Suppressor macrophage treated with lipopolysaccharide for 1 hour (primary cell): Measurements from ENCODE around the gene RNF39.
A peak's percentile ranks its signal among the peaks of the same experiment; 100 is the strongest.
"Not testable (repeated sequence)": the region's sequence is repeated elsewhere in the genome, so short reads cannot be mapped to it uniquely, and the experiment has no call there.

Experiments
- DNase-seq, 3 donors: peaks; one replicate each; pipeline ENCODE4 v3.0.0-alpha.2; 2020 to 2022

The RNF39 gene, protein sequence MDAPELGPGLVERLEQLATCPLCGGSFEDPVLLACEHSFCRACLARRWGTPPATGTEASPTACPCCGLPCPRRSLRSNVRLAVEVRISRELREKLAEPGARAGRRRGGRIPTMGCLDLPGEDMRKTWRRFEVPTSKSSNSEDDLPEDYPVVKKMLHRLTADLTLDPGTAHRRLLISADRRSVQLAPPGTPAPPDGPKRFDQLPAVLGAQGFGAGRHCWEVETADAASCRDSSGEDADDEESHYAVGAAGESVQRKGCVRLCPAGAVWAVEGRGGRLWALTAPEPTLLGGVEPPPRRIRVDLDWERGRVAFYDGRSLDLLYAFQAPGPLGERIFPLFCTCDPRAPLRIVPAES

DNA sequence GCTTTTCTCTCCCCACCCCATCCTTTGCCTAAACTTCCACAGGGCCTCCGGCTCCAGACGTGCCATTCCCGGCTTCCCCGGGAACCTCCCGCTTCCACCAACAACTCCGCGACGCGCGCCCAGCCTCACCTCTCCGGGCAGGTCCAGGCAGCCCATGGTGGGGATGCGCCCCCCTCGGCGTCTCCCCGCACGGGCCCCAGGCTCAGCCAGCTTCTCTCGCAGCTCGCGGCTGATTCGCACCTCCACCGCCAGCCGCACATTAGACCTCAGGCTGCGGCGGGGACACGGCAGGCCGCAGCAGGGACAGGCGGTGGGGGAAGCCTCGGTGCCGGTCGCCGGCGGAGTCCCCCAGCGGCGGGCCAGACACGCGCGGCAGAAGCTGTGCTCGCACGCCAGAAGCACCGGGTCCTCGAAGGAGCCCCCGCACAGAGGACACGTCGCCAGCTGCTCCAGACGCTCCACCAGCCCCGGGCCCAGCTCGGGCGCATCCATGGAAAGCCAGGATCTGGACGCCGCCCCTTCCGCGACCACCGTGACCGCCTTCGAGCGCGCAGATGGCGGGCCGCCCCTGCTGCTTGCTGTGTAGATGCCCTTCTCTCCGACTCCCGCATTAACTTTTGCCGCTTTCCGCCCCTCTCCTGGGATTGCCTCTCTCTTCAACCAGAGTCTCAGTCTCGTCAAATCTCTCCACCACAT lies at the start of gene RNF39:
Gene RNF39 (minus strand): TSS at position 676 of the 696 bp plus-strand sequence. CDS start 184 bp downstream, at position 492.
- no peak for DNase-seq

DNA sequence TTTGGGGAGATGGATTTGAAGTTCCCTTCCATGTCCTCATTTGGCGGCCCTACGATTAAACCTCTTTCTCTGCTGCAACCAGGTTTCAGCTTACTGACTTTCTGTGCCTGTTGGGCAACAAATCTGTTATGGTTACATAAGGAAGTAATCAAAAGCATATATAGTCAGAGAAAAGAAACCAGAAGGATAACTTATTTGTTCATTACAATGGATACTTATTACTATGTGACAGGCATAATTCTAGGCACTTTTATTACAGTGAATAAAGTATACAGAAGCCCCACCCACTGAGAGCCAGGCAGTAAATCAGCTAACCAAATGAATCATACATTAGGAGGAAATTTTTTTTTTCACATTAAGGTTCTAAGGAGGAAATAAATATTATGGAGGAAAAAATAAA lies 46.9 kb upstream of the RNF39 start:
- DNase-seq, result peak in 1 of 3 donors; percentile 42

DNA sequence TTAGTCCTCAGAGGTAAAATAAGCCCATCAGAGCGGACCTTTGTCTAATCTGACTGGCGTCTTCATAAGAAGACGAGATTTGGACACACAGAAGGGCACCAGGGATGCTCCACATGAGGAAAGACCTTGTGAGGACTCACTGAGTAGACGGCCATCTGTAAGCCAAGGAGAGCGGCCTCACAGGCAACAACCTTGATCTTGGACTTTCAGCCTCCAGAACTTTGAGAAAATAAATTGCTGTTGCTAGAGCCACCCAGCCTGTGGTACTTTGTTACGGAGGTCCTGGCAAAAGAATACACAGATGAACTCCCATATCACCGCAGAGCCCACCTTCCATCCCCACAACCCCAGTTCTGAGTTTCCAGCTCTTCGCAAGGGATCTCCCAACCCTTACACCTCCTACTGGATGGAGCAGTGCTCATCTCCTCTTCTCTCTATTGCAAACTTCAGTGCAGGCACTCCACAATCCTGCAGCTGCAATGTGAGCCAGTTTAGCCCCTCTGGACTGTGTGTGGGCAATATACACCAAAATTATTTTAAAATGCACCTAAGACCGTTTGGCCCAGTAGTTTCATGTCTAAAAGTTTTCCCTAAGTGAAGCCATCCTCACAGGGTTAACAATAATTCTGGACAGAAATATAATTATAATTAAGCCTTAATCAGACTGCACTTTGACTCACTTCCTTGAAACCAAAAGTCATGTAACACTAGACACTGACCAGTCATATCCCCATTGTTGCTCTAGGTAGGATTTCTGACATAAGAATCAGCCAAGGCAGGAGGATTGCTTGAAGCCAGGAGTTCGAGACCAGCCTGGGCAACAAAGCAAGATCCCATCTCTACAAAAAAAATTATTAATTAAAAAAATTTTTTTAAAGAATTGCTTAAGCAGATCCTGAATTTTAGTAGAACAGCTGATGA lies 46.1 kb upstream of the RNF39 start:
- no peak for DNase-seq

DNA sequence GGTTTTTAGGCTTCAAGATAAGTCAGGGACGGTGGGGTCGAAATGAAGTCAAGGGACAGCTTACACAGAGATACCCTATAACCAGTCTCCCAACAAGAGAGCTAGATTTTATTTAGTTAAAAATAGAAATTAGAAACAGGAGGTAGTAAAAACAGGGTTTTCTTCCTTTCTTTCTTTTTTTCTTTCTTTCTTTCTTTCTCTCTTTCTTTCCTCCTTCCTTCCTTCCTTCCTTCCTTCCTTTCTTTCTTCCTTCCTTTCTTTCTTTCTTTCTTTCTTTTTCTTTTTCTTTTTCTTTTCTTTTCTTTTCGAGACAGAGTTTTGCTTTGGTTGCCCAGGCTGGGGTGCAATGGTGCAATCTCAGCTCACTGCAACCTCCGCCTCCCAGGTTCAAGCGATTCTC lies 43.1 kb upstream of the RNF39 start:
- not testable (repeated sequence) for DNase-seq

DNA sequence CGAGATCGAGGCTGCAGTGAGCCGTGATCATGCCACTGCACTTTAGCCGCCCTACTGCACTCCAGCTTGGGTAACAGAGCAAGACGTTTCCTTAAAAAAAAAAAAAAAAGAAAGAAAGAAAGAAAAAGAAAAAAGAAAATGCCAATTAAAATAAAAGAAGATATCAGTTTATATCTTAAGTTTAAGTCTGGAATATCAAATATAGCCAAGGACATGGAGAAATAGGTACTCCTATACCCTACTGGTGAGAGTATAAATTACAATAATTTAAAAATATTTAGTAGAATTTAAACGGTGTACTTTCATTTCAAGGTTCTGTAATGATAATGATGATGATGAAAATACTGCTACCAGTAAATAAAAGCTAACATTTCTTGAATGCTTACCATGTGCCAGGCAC lies 41.2 kb upstream of the RNF39 start:
- DNase-seq, result no peak

DNA sequence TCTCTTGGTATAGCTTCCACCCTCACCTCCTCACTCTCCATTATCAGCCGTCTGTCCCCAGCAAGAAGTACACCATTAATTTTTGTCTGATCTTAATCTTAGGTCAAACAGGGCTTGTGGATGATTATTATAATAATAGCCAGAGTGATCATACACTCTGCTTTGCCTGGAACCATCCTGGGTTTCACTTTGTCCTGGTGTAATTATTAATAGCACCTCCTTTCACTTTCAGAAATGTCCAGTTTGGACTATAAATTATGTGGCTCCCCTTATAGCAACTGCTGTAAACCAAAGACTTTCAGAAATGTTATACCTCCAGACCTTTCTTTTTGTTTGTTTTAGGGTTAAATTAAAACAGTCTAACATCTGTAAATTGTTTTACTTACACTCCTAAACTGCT lies 38.3 kb upstream of the RNF39 start:
- DNase-seq, result no peak

DNA sequence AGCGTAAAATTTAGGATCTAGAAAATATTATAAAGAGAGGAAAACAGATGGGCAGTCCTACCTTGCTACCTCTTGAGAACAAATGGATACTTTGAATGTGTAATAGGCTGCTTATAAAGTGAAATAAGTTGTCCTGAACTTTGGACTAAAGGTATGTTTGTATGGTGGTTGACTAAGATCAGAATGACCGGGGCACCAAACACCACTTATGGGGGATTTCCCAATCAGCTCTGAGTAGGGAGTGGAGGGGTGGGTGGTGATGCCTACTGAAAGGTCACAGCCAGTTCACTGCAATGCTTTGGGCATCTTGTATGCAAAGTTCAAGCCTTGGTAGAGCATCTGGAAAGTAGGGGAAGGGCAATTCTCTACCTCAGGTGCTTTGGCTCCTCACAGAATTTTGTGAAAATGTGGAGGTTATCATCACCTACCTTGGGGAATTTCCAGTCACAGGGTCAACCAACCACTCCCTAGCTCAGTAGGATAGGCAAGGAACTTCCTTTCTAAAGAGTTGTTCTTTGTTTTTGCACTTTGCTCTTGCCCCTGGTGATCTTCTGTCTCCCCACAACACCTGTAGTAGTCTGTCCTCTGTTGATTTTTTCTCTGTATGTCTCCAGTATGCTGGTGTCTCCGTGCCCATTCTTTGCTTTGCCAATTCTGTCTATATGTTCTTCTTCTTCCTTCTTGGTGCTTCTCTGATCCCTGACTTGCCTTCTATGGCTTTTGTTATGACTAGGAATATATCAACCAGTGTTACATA lies 37.6 kb upstream of the RNF39 start, which contains the start of gene TRIM31:
Gene TRIM31 (minus strand): TSS at position 88 of the 757 bp plus-strand sequence. CDS start 285 bp downstream, outside the sequence.
- peak; percentile 63 to 74 (median 70) for DNase-seq

DNA sequence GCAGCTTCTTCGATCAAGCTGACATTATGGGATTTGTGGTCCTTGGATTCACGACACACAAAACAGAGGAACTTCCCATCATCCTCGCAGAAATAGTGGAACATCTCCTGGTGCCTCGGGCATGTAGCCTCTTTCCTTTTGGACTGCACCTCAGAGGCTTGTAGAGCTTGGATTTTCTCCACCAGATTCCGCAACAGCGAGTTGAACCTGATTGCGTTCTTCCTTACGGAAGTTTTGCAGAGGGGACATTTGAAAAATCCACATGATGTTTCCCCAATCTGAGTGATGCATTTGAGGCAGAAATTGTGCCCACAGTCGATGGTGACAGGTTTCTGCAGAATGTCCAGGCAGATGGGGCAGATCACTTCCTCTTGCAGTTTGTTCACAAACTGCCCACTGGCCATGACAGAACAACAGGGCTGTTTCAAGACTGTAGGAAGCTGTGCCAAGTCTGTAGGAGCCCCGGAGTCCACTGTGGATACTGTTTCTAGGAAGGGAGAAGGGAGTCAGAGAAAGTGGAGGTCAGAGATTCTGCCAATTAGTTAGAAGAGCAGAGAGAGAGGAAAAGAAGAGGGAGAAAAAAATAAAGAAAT lies 36.9 kb upstream of the RNF39 start:
- DNase-seq, result peak; percentile 59 to 67 (median 60)

DNA sequence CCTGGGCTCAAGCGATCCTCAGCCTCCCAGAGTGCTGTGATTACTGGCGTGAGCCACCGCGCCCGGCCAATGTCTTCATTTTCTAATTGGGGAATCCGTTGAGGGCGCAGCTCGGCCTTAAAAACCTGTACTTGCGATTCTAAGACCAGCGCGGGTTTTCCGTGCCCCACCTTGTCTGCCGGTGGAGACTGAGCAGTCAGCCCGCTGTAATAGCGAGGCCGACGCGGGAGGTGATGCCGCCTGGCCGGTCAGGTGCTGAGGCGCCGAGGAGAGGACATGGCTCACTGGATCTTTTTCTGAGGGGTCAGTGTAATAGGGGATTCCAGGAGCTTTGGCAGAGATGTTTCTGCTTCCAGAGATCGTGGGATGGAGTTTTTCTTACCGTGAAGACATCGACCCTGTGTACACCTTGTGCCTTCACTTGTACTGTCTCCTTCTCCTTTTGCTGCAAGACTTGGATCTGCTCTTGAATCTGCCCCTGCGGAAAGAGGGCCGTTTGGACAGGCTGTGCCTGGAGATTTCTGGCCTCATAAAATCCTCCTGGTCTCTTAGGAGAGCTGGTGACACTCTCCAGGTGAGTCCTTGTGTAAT lies 35.8 kb upstream of the RNF39 start:
- no peak for DNase-seq

DNA sequence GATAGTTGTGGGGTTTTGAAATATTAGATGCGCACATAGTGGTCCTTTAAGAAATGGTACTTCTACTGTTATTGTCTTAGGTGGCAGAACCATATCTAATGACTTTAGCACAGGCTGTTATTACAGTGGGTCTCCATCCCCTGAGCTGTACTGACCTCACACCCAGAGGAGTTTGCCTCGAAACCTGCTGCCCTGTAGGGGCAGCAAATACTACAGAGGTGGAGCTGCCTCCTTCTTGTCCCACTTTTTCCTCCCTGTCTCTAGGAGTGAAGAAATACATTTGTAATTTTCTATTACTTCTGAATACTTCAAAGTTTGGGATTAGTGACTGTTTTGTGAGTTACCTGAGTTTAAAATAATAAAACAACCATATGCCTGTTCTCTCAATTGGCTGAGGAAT lies 29.1 kb upstream of the RNF39 start:
- DNase-seq, result no peak

DNA sequence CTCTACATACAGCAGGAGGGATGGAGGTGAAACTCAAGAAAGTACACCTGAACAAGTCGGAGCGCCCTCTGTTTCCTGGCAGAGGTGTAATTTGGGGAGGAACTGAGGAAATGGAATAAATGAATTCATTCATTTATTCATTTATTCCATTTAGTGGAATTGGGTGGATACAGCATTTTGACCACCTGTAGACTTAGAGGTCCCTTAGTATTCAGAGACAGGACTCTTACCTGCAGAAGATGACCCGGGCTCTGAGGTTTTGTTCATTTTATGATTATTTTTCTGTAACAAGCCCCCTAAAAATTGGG lies 28.3 kb upstream of the RNF39 start:
- no peak for DNase-seq

DNA sequence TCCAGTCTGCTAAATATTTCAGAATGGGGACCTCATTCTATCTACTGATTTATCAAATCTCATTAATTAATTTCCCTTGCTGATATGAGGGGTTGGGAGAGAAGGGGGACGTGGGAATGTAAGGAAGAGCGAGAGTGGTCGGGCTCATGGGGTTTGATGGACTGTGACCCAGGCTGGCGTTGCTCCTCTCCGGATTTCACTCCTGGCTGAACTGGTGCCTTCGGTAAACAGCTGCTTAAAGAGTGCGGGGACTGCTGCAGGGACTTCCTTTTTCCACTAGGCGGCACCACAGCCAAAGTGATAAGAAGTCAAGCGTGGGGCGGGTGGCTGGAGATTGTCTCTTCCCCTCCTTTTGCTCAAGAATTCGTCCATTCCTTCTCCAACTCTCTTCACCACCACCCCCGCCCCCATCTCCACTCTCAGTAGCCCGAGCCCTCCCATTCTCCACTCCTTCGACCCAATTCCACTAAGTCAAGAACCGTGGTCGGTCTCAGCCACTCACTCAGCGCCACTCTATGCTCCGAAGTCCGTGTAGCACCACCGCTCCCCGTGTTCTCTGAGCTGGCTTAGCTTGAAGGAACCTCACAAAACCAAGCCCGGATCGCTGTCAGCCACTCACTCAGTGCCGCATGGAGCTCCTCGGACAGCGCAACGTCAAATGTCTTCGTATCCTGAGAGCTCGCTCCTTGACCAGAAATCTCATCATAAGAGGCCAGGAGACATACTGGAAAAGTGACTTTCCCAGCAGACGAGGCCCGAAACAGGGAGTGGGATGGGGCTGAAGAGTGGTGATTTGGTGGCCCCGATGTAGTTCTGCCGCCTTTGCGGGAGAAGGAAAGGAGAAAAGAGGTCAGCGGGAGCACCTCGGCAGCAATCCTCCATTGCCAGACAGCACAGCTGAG lies 27.7 kb upstream of the RNF39 start:
- peak; percentile 90 to 95 (median 92) for DNase-seq

DNA sequence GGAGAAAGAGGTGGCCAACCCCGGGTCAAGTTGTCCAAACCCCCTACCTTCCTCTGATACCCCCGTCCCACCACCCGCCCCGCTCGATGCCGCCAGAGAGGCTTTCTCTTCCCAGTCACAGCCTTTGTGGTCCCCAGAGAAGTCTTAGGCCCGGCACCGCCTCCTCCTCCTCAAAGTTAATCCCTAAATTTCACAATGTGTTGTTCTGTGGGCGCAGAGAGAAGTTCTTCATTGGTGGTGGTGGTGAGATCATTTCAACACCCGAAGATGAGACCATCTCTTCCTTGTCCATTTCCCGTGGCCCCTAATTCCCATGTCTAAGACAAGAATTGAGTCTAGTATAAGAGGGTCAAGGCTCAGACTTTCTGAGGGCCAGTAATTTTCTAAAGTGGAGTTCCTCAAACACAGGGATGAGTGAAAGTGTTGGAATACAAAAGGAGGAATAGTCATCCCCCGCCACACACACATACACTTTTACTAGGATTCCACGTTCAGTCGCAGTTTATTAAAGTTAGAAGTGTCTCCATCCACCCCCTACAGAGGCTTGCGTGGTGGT lies 26.9 kb upstream of the RNF39 start:
- DNase-seq, result peak; percentile 91 to 97 (median 94)

DNA sequence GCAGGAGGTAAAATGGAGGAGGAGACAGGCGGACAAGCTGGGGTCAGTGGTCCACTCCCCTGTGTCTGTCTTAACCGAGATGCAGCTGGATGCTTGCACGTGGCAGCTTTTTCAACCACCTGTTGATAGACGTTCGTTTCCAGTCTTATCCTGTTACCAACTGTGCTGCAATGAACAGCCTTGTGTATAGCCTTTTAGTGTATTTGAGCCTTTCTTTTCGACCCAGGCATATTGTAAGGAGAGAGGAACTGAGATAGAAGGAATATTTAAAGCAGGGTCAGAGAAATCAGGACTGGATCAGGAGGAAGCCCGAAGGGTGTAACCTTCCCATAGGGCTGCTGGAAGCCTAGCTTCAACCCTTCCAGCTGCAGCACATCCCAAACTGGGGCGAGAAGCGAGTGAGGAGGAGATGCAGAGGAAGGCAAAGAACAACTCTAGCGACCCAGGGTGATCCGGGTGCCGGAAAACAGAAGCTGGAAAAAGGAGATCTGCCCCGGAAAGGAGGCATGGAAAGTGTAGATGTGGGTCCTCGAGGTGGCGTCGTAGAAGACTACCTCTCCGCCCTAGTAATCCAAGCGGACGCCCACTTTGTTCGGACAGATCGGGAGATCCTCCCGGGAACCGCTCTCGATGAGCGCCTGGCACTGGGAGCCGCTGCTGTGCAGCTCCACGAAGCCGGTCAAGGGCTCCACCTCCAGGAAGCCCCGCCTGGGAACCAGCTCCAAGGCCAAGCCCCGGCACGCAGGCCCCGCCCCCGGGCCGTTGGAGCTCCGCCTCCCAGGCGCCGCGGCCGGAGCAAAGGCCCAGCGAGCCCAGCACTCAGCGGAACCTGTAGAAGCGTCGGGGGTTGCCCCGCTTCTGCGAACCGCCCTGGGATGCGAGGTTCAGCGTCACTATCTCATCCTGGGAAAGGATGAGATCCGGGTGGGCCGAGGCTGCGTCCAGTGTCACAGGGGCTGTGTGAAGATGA lies 26.2 kb upstream of the RNF39 start:
- peak; percentile 90 to 96 (median 92) for DNase-seq

DNA sequence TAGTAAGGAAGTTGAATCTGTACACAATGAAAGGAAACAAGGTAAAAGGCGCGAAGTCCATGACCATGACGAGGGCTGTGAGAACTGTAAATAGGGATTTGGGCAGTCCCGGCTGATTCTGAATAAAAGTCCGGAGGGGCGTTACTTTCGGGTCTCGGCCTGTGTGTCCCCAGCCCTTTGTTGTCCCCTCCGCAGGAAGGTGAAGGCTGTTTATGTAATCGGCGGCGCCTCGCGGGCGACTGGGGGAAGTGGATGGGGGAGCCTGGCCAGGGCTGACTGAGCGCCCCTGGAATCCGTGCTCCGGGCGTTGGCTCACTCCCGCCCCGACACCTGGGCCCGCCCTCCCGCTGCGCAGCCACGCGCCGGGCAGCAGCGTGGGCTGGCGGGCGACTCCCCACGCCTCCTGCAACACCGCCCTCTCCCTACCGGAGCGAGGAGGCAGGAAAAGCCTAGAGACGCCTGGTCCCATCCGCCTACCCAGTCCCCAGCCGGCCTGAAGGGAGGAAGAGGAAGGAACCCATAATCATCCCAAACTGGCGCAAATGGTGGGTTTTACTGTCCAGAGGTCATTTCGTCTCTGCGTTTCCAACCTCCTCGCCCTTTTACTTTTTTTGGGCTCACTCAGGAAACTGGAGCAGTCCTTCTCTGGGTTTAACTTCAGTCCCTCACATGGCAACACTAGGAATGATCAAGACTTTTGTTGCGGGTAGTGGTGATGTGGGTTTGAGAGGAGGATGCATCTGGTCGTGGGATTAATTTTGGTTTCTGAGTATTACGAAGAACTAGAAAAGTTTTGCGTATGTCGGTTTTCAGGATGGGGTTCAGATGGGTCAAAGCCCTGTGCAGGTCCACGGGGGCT lies 25.2 kb upstream of the RNF39 start:
- DNase-seq, result peak; percentile 63 to 83 (median 68)

DNA sequence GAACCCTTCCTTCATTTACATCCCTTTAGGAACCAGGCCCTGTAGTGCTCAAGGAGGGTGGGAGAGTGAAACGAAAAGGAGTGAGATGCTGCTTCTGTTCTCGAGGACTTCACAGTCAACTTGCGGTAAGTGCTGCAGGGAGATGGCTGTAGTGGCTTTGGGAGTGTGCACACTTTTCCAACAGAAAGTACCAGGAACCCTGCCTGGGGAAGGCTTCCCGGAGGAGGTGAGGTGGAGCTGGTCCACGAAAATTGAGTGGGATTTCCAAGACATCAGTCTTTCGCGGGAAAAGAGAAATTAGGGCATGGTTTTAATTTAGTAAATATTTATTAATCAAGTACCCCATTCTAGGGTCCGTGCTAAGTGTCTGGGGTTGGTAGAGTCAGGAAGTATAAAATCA lies 24.6 kb upstream of the RNF39 start:
- DNase-seq, result no peak

DNA sequence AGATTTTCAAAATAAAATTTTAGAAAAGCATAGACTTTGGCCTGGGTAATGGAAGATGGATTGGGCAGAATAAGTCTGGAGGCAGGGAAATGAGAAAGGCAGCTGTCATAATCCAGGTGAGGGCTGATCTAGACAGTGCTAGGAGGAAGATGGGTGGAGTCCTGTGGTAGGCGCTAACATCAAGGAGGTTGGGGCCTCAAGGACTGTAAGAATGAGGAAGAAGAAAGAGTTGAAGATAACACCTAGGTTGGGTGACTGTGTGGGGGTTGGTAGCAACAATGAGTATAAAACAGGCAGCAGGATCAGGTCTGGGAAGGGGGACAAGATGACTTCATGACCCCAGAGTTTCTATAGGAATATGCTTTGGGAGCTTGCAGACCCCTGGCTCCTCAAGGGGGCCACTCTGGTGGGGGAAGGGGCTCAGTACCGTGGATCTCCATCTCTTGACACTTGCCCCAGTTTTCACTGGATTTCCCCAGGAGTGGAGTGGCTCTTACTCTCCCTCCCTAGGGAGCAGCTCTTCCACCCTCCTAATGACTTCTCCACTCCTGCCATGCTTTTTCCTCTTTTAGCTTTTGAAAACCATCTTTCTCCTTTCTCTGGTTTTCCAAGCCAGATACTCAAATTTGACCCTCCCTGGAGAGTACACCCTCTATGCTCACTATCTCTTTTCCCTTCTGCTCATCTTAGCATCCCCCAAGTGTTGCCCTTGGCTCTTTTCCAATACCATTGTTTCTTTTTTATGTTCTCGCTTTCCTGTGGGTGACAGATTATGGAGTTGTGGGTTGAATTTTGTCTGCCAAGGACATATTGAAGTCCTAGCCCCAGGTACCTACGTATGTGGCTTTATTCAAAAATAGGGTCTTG lies 22.6 kb upstream of the RNF39 start:
- no peak for DNase-seq
